CD4-positive, alpha-beta T cell treated with Interleukin-15 for 4 hours (primary cell): ENCODE data around the gene CWC15.

ENCODE experiments used
- DNase-seq: peaks from one replicate; pipeline ENCODE4 v3.0.0-alpha.2; 2020; ENCODE audit warnings: low spot score

Gene CWC15

GRCh38 chr11:94912806-94913205 is 60.5 kb downstream of the CWC15 start:
- DNase-seq, result no peak
